ENCODE measurements around the gene ZNF672. TPM values are rescaled to one million over a fixed set of nuclear protein-coding genes. Genes with fewer than 3 reads are reported as not detected.

The ZNF672 gene
- total and polyA plus RNA-seq, 5 donors, result 29.3 to 52.7 (median 36.8) TPM

DNA sequence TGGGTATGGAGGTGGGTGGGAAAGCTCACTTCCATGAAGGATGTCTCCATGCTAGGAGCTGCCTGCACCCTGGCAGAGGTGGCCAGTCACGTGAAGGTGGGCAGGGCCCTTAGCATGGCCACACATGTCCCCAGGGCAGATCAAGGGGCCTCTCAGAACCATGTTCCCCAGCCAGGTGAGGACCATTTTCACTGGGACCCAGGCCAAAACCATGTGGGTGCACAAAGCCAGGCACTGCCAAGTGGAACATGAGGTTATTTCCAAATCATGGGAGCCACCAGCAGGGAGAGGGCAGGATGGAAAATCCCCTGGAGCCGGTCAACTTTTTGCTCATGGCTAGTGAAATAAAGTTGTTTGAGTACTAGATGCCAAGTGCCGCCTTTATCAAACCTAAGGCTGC, 11.1 kb downstream of the ZNF672 start:
- Histone ChIP-seq H3K4me3 (ENCODE audit: low read length) (no peak overlapping the region), H3K27me3 (ENCODE audit: control insufficient read depth, insufficient read depth) (no peaks in the 10 kb centered on the region), H3K27ac (ENCODE audit: low read length) (no peak overlapping the region), H3K9me3 (ENCODE audit: control insufficient read depth, low read length) (no peaks in the 10 kb centered on the region), H3K4me1 (ENCODE audit: control insufficient read depth, insufficient read depth, low read length) (no peaks in the 10 kb centered on the region)
- no peak for ATAC-seq
- DNase-seq, result no peak
- intact Hi-C loops (cut with DNase I), result no loop called here
- WGBS, result 90% methylated on average over 3 of the region's 3 CpGs

DNA sequence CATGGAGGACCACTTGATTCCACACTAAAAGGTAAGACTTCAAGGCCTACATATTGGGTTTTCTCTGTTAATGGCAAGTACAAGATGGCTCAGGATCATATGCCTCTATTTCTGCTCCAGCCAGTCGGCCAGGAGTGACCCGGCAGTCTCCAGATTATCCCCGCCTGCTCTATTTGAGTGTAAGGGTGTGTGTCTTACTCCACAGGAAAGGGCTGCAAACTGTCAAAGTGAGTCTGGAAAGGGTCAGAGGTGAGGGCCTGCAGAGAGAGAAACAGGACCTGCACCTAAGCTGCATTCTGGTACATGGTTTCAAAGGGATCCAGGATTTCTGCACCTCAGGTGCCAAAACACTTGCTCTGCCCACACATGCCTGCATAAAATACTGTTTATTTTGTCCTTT, 11.6 kb downstream of the ZNF672 start:
- WGBS, result 74% methylated on average over 3 of the region's 3 CpGs
- intact Hi-C loops (cut with DNase I), result no loop called here
- DNase-seq, result no peak

DNA sequence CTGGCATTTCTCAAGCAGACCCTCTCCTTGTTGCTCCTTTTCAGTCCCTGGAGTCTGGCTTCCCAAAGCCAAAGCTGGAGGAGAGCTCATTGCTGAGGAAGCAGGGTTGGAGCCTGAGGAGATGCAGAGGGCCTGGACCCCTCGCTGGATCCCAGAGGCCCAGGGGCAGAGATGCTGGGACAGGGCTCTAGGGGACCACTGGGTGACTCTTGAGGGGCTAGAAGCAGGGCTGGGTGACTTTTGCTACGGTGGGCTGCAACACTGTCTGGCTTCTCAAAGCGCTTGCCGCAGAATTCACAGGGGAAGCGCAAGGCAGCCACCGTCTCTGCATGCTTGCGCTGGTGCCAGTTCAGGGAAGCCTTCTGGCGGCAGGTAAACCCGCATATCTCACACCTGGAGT, 12.1 kb downstream of the ZNF672 start:
- WGBS, result 90% methylated on average over 9 of the region's 9 CpGs
- Histone ChIP-seq H3K27ac (ENCODE audit: low read length) (no peak overlapping the region), H3K27me3 (ENCODE audit: control insufficient read depth, insufficient read depth) (no peaks in the 10 kb centered on the region), H3K9me3 (ENCODE audit: control insufficient read depth, low read length) (no peaks in the 10 kb centered on the region), H3K4me3 (ENCODE audit: low read length) (no peak overlapping the region), H3K4me1 (ENCODE audit: control insufficient read depth, insufficient read depth, low read length) (no peaks in the 10 kb centered on the region)
- DNase-seq, result no peak
- intact Hi-C loops (cut with DNase I), result no loop called here
- ATAC-seq, result no peak

More for the DNA sequence above, 11.6 kb downstream of the ZNF672 start:
- H3K4me3 ChIP-seq (ENCODE audit: low read length), result no peak overlapping the region
- H3K4me1 ChIP-seq (ENCODE audit: control insufficient read depth, insufficient read depth, low read length), result no peaks in the 10 kb centered on the region
- ATAC-seq, result no peak
- no peaks in the 10 kb centered on the region for H3K27me3 ChIP-seq (ENCODE audit: control insufficient read depth, insufficient read depth)
- H3K27ac ChIP-seq (ENCODE audit: low read length), result no peak overlapping the region
- H3K9me3 ChIP-seq (ENCODE audit: control insufficient read depth, low read length), result no peaks in the 10 kb centered on the region

DNA sequence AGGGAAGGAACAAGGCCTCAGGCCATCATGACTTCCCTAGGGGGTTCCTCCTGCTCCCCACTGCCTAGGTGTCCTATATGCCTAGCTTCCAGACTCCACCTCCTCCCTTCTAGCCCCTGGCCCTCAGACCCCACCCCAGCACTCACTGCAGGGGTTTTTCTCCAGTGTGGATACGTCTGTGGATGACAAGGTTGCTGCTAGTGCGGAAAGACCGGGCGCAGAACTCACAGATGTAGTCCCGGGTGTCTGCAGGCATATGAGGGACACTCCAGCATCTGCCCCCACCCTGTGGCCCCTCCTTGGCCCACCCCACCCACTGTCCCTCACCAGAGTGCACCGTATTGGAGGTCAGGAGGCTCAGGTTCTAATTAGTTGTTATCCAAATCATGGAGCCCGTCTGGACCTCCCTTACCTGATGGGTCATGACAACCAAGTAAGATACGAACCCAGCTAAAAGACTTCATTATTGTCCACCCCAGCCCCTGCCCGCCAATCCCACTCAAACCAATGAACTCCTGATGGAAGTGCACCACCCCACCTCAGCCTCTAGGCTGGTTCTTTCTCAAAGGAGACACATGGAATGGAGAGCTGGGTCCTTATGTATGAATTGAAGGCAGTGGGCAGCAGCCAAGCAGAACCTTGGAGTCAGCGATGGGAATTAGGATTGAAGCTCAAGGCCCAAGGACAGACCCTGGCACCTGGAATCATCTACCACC, 12.7 kb downstream of the ZNF672 start:
- Histone ChIP-seq H3K27me3 (ENCODE audit: control insufficient read depth, insufficient read depth) (no peaks in the 10 kb centered on the region), H3K4me1 (ENCODE audit: control insufficient read depth, insufficient read depth, low read length) (no peaks in the 10 kb centered on the region), H3K9me3 (ENCODE audit: control insufficient read depth, low read length) (no peaks in the 10 kb centered on the region), H3K27ac (ENCODE audit: low read length) (no peak overlapping the region), H3K4me3 (ENCODE audit: low read length) (no peak overlapping the region)
- intact Hi-C loops (cut with DNase I), result no loop called here
- DNase-seq (no peak), ATAC-seq (no peak)
- 86% methylated on average over 10 of the region's 10 CpGs for WGBS

DNA sequence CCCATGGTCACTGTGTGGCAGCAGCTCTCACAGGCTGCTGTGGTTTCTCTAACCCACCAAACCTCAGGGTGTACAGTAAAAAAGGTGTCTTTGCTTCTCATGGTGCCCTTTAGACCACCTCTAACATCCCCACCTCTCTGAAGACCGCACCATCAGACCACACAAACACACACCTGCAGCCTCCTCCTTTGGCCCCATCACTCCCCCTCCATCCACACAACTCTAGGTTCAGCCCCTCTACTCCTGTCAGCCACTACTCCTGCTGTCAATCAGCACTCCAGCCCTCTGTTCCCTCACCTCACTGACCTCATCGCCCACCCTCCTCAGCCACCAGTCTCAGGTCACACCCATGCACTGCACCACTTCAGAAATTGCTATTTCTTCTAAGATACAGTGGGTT, 13.4 kb downstream of the ZNF672 start:
- intact Hi-C loops (cut with DNase I), result no loop called here
- no peaks in the 10 kb centered on the region for H3K27me3 ChIP-seq (ENCODE audit: control insufficient read depth, insufficient read depth)
- 100% methylated on average over 2 of the region's 2 CpGs for WGBS
- no peaks in the 10 kb centered on the region for H3K4me1 ChIP-seq (ENCODE audit: control insufficient read depth, insufficient read depth, low read length)
- DNase-seq, result no peak
- no peak overlapping the region for H3K27ac ChIP-seq (ENCODE audit: low read length)
- no peak overlapping the region for H3K4me3 ChIP-seq (ENCODE audit: low read length)
- no peaks in the 10 kb centered on the region for H3K9me3 ChIP-seq (ENCODE audit: control insufficient read depth, low read length)
- ATAC-seq, result no peak

DNA sequence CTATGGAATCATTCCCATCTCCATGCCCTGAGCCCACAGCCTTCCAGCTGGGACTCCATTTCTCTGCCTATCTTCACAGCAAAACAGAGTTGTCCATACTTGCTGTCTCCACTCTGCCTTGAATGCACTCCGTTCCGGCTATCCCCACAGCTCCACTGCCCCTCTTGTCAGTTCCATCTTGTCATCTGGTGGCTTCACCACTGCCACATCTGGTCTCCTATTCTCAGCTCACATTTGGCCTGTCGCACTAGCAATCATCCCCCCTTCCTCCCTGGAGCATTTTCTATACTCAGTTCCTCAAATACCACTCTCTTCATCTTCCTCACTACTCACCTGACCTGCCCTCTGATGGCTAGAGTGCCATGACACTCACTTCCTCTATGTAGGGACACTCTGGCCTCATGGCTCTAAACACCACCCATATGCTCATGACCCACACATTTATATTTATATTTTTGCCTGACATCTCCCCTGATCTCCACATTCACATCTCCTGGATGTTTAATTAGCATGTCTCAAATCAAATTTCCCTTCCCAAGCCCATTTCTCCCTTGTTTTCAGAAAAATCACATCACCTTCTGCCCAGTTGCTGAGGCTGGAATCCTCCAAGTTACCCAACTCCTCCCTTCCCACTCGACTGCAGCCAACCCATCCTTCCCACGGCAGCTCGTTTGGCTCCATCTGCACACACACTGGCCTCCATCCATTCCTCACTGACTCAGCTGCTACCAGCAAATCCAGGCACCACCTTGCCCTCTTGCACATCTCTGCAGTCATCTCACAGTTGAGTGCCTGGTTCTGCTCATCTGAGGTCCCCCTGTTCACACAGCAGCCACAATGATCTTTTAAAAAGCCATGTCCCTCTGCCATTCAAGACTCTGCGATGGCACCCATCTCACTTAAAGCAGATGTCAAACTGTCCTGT, 14.7 kb downstream of the ZNF672 start:
- H3K4me1 ChIP-seq (ENCODE audit: control insufficient read depth, insufficient read depth, low read length), result no peaks in the 10 kb centered on the region
- 77% methylated on average over 7 of the region's 7 CpGs for WGBS
- intact Hi-C loops (cut with DNase I), result no loop called here
- peak in 1 of 2 donors; percentile 5 for ATAC-seq
- no peak overlapping the region for H3K27ac ChIP-seq (ENCODE audit: low read length)
- H3K9me3 ChIP-seq (ENCODE audit: control insufficient read depth, low read length), result no peaks in the 10 kb centered on the region
- peak in 2 of 3 donors; percentile 40 to 63 for DNase-seq
- H3K4me3 ChIP-seq (ENCODE audit: low read length), result no peak overlapping the region
- no peaks in the 10 kb centered on the region for H3K27me3 ChIP-seq (ENCODE audit: control insufficient read depth, insufficient read depth)

DNA sequence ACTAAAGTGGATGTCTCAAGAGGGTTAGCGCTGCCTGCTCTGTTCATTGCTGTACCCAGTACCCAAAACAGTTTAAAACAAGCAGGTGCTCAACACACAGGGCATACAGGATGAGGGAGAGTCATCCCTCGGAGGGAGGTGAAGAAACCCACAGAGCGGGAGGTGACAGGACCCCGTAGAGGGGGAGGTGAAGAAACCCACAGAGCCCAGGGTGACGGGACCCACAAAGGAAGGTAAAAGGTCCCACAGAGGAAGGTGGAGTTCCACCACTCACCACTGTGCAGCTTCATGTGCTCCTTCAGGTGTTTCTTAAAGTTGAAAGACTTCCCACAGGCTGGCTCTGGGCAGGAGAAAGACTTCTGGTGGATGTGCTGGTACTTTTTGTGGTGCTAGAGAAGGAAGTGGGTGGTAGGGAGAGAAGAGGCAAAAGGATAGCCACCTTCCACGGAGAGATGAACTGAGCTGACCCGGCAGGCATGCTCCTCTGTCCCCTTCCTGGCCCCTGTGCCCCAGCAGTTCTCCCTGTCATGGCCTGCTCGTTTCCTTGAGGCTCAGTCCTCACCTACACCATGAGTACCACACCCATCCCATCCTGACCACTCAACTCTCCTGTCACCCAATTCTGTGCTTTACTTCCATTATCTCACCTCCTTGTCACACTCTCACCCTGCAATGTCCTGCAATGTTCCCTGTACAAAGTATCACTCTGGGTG, 15.8 kb downstream of the ZNF672 start:
- no peaks in the 10 kb centered on the region for H3K27me3 ChIP-seq (ENCODE audit: control insufficient read depth, insufficient read depth)
- DNase-seq (no peak), ATAC-seq (no peak)
- H3K9me3 ChIP-seq (ENCODE audit: control insufficient read depth, low read length), result no peaks in the 10 kb centered on the region
- WGBS, result 83% methylated on average over 8 of the region's 8 CpGs
- H3K27ac ChIP-seq (ENCODE audit: low read length), result no peak overlapping the region
- H3K4me1 ChIP-seq (ENCODE audit: control insufficient read depth, insufficient read depth, low read length), result no peaks in the 10 kb centered on the region
- H3K4me3 ChIP-seq (ENCODE audit: low read length), result no peak overlapping the region
- intact Hi-C loops (cut with DNase I), result no loop called here

DNA sequence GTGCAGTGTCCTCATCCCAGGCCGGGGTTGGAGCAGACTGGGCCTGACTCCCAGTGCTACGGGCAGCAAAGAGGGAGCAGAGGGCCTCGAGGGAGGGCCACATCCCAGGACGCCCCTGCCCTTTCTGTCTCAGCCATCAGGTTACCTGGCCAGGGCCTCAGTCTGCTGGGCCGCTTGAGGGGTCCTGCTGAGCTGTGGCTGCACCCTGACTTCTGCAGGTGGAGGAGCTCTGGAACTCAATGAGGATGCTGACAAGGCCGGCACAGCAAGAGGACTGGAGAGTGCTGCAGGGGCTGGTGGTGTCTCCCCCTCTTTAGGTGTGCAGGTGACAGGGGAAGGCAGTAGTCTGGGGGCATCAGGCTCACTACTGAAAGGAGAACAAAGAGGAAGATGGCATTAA, 17.6 kb downstream of the ZNF672 start:
- ATAC-seq, result no peak
- intact Hi-C loops (cut with DNase I), result no loop called here
- H3K27ac ChIP-seq (ENCODE audit: low read length), result no peak overlapping the region
- peak in 1 of 3 donors; percentile 51 for DNase-seq
- 90% methylated on average over 6 of the region's 6 CpGs for WGBS
- no peak overlapping the region for H3K4me3 ChIP-seq (ENCODE audit: low read length)
- H3K4me1 ChIP-seq (ENCODE audit: control insufficient read depth, insufficient read depth, low read length), result no peaks in the 10 kb centered on the region
- no peaks in the 10 kb centered on the region for H3K9me3 ChIP-seq (ENCODE audit: control insufficient read depth, low read length)
- H3K27me3 ChIP-seq (ENCODE audit: control insufficient read depth, insufficient read depth), result no peaks in the 10 kb centered on the region

DNA sequence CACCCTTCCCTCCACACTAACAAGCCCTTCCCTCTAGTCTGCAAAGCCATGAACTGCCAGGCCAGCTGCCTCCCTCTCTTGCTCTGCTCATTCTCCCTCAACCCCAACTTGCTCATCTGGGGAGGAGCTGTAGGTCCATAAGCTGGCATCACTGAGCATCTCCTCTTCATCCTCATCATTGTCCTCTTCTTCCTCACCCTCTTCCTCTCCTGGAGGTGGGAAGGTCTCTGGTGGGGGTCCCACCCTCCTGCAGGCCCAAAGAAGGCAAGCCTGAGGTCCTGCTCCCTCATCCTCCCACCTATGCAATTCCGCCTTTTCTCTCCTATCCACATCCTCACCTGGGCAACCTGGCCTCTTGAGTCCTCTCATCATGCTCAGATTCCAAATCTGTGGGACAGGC, 18.2 kb downstream of the ZNF672 start:
- Histone ChIP-seq H3K27me3 (ENCODE audit: control insufficient read depth, insufficient read depth) (no peaks in the 10 kb centered on the region), H3K4me1 (ENCODE audit: control insufficient read depth, insufficient read depth, low read length) (no peaks in the 10 kb centered on the region), H3K9me3 (ENCODE audit: control insufficient read depth, low read length) (no peaks in the 10 kb centered on the region), H3K27ac (ENCODE audit: low read length) (no peak overlapping the region), H3K4me3 (ENCODE audit: low read length) (no peak overlapping the region)
- ATAC-seq (no peak), DNase-seq (no peak)
- WGBS, result 92% methylated on average over 1 of the region's 1 CpG
- intact Hi-C loops (cut with DNase I), result no loop called here

DNA sequence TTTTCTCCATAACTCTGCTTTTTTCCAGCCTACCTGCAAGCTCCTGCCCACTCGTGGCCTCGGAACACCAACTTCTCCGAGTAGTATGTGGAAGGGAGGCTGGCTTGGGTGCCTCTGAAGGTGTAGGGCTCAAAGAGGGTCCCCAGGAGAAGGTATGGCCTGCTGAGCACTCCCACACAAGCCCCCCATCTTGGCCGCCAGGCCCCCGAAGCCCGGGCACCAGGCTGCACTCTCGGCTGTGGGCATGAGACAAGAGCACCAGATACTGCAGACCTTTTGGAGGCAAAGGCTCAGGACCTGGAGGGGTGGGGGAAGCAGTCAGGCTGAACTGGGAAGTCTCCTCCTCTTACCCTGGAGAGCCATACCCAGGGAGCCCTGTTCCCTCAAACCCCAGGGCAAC, 19.2 kb downstream of the ZNF672 start:
- H3K4me1 ChIP-seq (ENCODE audit: control insufficient read depth, insufficient read depth, low read length), result no peaks in the 10 kb centered on the region
- intact Hi-C loops (cut with DNase I), result no loop called here
- H3K27ac ChIP-seq (ENCODE audit: low read length), result no peak overlapping the region

DNA sequence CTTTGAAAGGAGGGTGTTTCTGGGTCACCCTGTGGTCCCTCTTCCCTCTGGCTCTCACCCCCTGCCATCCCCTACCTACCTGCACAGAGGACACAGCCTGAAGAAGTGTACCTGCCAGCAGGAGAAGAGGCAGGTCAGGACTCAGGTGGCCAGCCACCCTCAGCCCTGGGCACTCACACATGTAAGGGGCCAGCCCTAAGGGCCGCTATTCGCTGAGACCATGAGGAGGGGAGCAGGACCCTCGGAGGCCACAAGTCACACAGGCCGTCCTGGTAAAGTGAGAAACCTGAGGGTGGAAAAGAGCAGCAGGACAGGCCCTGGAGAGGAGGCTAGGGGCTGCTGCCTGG, 19.7 kb downstream of the ZNF672 start:
- 21% methylated on average over 4 of the region's 4 CpGs for WGBS
- no peak for ATAC-seq

More for the DNA sequence above, 19.2 kb downstream of the ZNF672 start:
- 95% methylated on average over 7 of the region's 7 CpGs for WGBS
- no peaks in the 10 kb centered on the region for H3K27me3 ChIP-seq (ENCODE audit: control insufficient read depth, insufficient read depth)
- ATAC-seq, result no peak
- no peaks in the 10 kb centered on the region for H3K9me3 ChIP-seq (ENCODE audit: control insufficient read depth, low read length)
- peak in 1 of 3 donors; percentile 54 for DNase-seq
- no peak overlapping the region for H3K4me3 ChIP-seq (ENCODE audit: low read length)

More for the DNA sequence above, 19.7 kb downstream of the ZNF672 start:
- Histone ChIP-seq H3K4me1 (ENCODE audit: control insufficient read depth, insufficient read depth, low read length) (no peaks in the 10 kb centered on the region), H3K27ac (ENCODE audit: low read length) (no peak overlapping the region), H3K4me3 (ENCODE audit: low read length) (peak overlapping the region; percentile 59), H3K9me3 (ENCODE audit: control insufficient read depth, low read length) (no peaks in the 10 kb centered on the region), H3K27me3 (ENCODE audit: control insufficient read depth, insufficient read depth) (no peaks in the 10 kb centered on the region)
- DNase-seq, result no peak
- intact Hi-C loops (cut with DNase I), result loop anchor here in 1 of 4 donors (2.0 kb wide), 1 partner anchor 19 kb away; the partner anchor contains the start of gene ZNF672
